SIG-M5 treated with dmso at 0.1 percent for 504 hours (cell line): ENCODE results near the gene QRICH2.
A peak's percentile ranks its signal among the peaks of the same experiment; 100 is the strongest.
"Not testable (repeated sequence)": the region's sequence is repeated elsewhere in the genome, so short reads cannot be mapped to it uniquely, and the experiment has no call there.

ENCODE experiments used
- DNase-seq: peaks from one replicate; lab custom pipeline; 2025; ENCODE audit not compliant: unreplicated experiment; lab: John Stamatoyannopoulos, UW

Gene QRICH2

GRCh38 chr17:76268015-76268749 is 39.9 kb downstream of the QRICH2 start:
- peak; percentile 92 for DNase-seq

GRCh38 chr17:76267581-76268001 is 40.5 kb downstream of the QRICH2 start:
- DNase-seq, result not testable (repeated sequence)

GRCh38 chr17:76267051-76267576 is 41.0 kb downstream of the QRICH2 start:
- no peak for DNase-seq

GRCh38 chr17:76266244-76266938 is 41.7 kb downstream of the QRICH2 start:
- no peak for DNase-seq

- DNase-seq, result peak; percentile 42
These were observed 42.3 kb downstream of the QRICH2 start for GRCh38 chr17:76265624-76266243.

GRCh38 chr17:76264755-76265623 is 43.1 kb downstream of the QRICH2 start, which contains the start of gene UBALD2:
UBALD2 (plus strand) TSS chr17:76265348; CDS start chr17:76265506, 158 bp downstream.
- DNase-seq, result peak; percentile 99

- no peak for DNase-seq
These were observed 43.7 kb downstream of the QRICH2 start for GRCh38 chr17:76264425-76264754.

GRCh38 chr17:76263896-76264295 is 44.2 kb downstream of the QRICH2 start:
- no peak for DNase-seq

- peak; percentile 78 for DNase-seq
These were observed 45.2 kb downstream of the QRICH2 start for GRCh38 chr17:76262732-76263344.

GRCh38 chr17:76261421-76262215 is 46.5 kb downstream of the QRICH2 start:
- no peak for DNase-seq

- no peak for DNase-seq
These were observed 47.4 kb downstream of the QRICH2 start for GRCh38 chr17:76260669-76261068.

GRCh38 chr17:76260220-76260619 is 47.9 kb downstream of the QRICH2 start:
- DNase-seq, result no peak

GRCh38 chr17:76256430-76257050 is 51.5 kb downstream of the QRICH2 start:
- DNase-seq, result not testable (repeated sequence)

GRCh38 chr17:76255801-76256429 is 52.2 kb downstream of the QRICH2 start:
- no peak for DNase-seq

- DNase-seq, result no peak
These were observed 53.8 kb downstream of the QRICH2 start for GRCh38 chr17:76254275-76254674.

- no peak for DNase-seq
These were observed 54.2 kb downstream of the QRICH2 start for GRCh38 chr17:76253841-76254240.

- not testable (repeated sequence) for DNase-seq
These were observed 54.9 kb downstream of the QRICH2 start for GRCh38 chr17:76252967-76253766.
